ENCODE measurements around the gene ZNF527.
A peak's percentile ranks its signal among the peaks of the same experiment; 100 is the strongest.
"Not testable (repeated sequence)": the region's sequence is repeated elsewhere in the genome, so short reads cannot be mapped to it uniquely, and the experiment has no call there.

ZNF527 gene

GRCh38 chr19:37370880-37371661 is at the start of gene ZNF527:
TSS of gene ZNF527 (plus strand) at chr19:37371099. CDS start at chr19:37374199, 3,100 bp downstream.
- H3K36me3 Mint-ChIP-seq (ENCODE audit: low read depth): peaks cover 18% of the 10 kb centered on the region
- no peaks in the 10 kb centered on the region for H3K27me3 Mint-ChIP-seq
- H3K4me1 Mint-ChIP-seq (ENCODE audit: low read depth): peaks cover 18% of the 10 kb centered on the region
- H3K4me3 Mint-ChIP-seq: peak within 1 kb of the TSS; percentile 97
- peak within 1 kb of the TSS; percentile 98 for H3K27ac Mint-ChIP-seq
- H3K9me3 Mint-ChIP-seq: peaks cover 16% of the 10 kb centered on the region

- no peak overlapping the region for H3K27ac Mint-ChIP-seq
- no peaks in the 10 kb centered on the region for H3K9me3 Mint-ChIP-seq
- H3K36me3 Mint-ChIP-seq (ENCODE audit: low read depth): peaks cover 70% of the 10 kb centered on the region
- H3K27me3 Mint-ChIP-seq: no peaks in the 10 kb centered on the region
- H3K4me1 Mint-ChIP-seq (ENCODE audit: low read depth): peaks cover 10% of the 10 kb centered on the region
- H3K4me3 Mint-ChIP-seq: no peak overlapping the region
Observed at GRCh38 chr19:37329686-37330085, 41.2 kb upstream of the ZNF527 start.

- H3K9me3 Mint-ChIP-seq: peaks cover 8% of the 10 kb centered on the region
- no peak overlapping the region for H3K27ac Mint-ChIP-seq
- H3K36me3 Mint-ChIP-seq (ENCODE audit: low read depth): peaks cover 77% of the 10 kb centered on the region
- no peaks in the 10 kb centered on the region for H3K27me3 Mint-ChIP-seq
- H3K4me1 Mint-ChIP-seq (ENCODE audit: low read depth): peaks cover 24% of the 10 kb centered on the region
- H3K4me3 Mint-ChIP-seq: no peak overlapping the region
Observed at GRCh38 chr19:37332839-37333238, 38.1 kb upstream of the ZNF527 start.

- Mint-ChIP-seq H3K27me3 (no peaks in the 10 kb centered on the region), H3K4me1 (ENCODE audit: low read depth) (peaks cover 26% of the 10 kb centered on the region), H3K9me3 (peaks cover 8% of the 10 kb centered on the region), H3K36me3 (ENCODE audit: low read depth) (peaks cover 74% of the 10 kb centered on the region), H3K27ac (no peak overlapping the region), H3K4me3 (no peak overlapping the region)
Observed at GRCh38 chr19:37333457-37333856, 37.4 kb upstream of the ZNF527 start.

- Mint-ChIP-seq H3K4me1 (ENCODE audit: low read depth) (peaks cover 27% of the 10 kb centered on the region), H3K27ac (peak overlapping the region; percentile 80), H3K4me3 (peak overlapping the region; percentile 85), H3K36me3 (ENCODE audit: low read depth) (peaks cover 73% of the 10 kb centered on the region), H3K9me3 (peaks cover 8% of the 10 kb centered on the region), H3K27me3 (no peaks in the 10 kb centered on the region)
Observed at GRCh38 chr19:37334179-37335071, 36.5 kb upstream of the ZNF527 start.

GRCh38 chr19:37342753-37343152 is 28.1 kb upstream of the ZNF527 start:
- H3K27me3 Mint-ChIP-seq: no peaks in the 10 kb centered on the region
- peaks cover 4% of the 10 kb centered on the region for H3K4me1 Mint-ChIP-seq (ENCODE audit: low read depth)
- no peak overlapping the region for H3K27ac Mint-ChIP-seq
- H3K4me3 Mint-ChIP-seq: no peak overlapping the region
- H3K36me3 Mint-ChIP-seq (ENCODE audit: low read depth): peaks cover 81% of the 10 kb centered on the region
- peaks cover 9% of the 10 kb centered on the region for H3K9me3 Mint-ChIP-seq

GRCh38 chr19:37346091-37346490 is 24.8 kb upstream of the ZNF527 start:
- Mint-ChIP-seq H3K36me3 (ENCODE audit: low read depth) (peaks cover 82% of the 10 kb centered on the region), H3K27me3 (no peaks in the 10 kb centered on the region), H3K27ac (no peak overlapping the region), H3K4me3 (no peak overlapping the region), H3K9me3 (peaks cover 4% of the 10 kb centered on the region), H3K4me1 (ENCODE audit: low read depth) (no peaks in the 10 kb centered on the region)

GRCh38 chr19:37348060-37348459 is 22.8 kb upstream of the ZNF527 start:
- H3K4me1 Mint-ChIP-seq (ENCODE audit: low read depth): no peaks in the 10 kb centered on the region
- H3K9me3 Mint-ChIP-seq: peaks cover 1% of the 10 kb centered on the region
- H3K36me3 Mint-ChIP-seq (ENCODE audit: low read depth): peaks cover 87% of the 10 kb centered on the region
- no peak overlapping the region for H3K27ac Mint-ChIP-seq
- H3K27me3 Mint-ChIP-seq: no peaks in the 10 kb centered on the region
- no peak overlapping the region for H3K4me3 Mint-ChIP-seq

- H3K36me3 Mint-ChIP-seq (ENCODE audit: low read depth): peaks cover 91% of the 10 kb centered on the region
Observed at GRCh38 chr19:37353968-37354367, 16.9 kb upstream of the ZNF527 start.

GRCh38 chr19:37355901-37356300 is 15.0 kb upstream of the ZNF527 start:
- peaks cover 37% of the 10 kb centered on the region for H3K9me3 Mint-ChIP-seq
- no peaks in the 10 kb centered on the region for H3K4me1 Mint-ChIP-seq (ENCODE audit: low read depth)
- H3K4me3 Mint-ChIP-seq: no peak overlapping the region
- no peak overlapping the region for H3K27ac Mint-ChIP-seq
- H3K27me3 Mint-ChIP-seq: no peaks in the 10 kb centered on the region
- peaks cover 96% of the 10 kb centered on the region for H3K36me3 Mint-ChIP-seq (ENCODE audit: low read depth)

More at GRCh38 chr19:37353968-37354367, 16.9 kb upstream of the ZNF527 start:
- no peak overlapping the region for H3K27ac Mint-ChIP-seq
- peaks cover 26% of the 10 kb centered on the region for H3K9me3 Mint-ChIP-seq
- H3K27me3 Mint-ChIP-seq: no peaks in the 10 kb centered on the region
- no peaks in the 10 kb centered on the region for H3K4me1 Mint-ChIP-seq (ENCODE audit: low read depth)
- no peak overlapping the region for H3K4me3 Mint-ChIP-seq

GRCh38 chr19:37361994-37362393 is 8.9 kb upstream of the ZNF527 start:
- peaks cover 62% of the 10 kb centered on the region for H3K9me3 Mint-ChIP-seq
- no peak overlapping the region for H3K27ac Mint-ChIP-seq

GRCh38 chr19:37362733-37363132 is 8.2 kb upstream of the ZNF527 start:
- no peaks in the 10 kb centered on the region for H3K4me1 Mint-ChIP-seq (ENCODE audit: low read depth)
- H3K36me3 Mint-ChIP-seq (ENCODE audit: low read depth): peaks cover 67% of the 10 kb centered on the region
- H3K9me3 Mint-ChIP-seq: peaks cover 59% of the 10 kb centered on the region
- H3K27me3 Mint-ChIP-seq: no peaks in the 10 kb centered on the region
- H3K4me3 Mint-ChIP-seq: no peak overlapping the region
- H3K27ac Mint-ChIP-seq: no peak overlapping the region

More at GRCh38 chr19:37361994-37362393, 8.9 kb upstream of the ZNF527 start:
- H3K4me3 Mint-ChIP-seq: no peak overlapping the region
- H3K4me1 Mint-ChIP-seq (ENCODE audit: low read depth): no peaks in the 10 kb centered on the region
- H3K27me3 Mint-ChIP-seq: no peaks in the 10 kb centered on the region
- H3K36me3 Mint-ChIP-seq (ENCODE audit: low read depth): peaks cover 74% of the 10 kb centered on the region

GRCh38 chr19:37370386-37370879 is 466 bp upstream of the ZNF527 start:
- Mint-ChIP-seq H3K36me3 (ENCODE audit: low read depth) (peaks cover 18% of the 10 kb centered on the region), H3K9me3 (peaks cover 22% of the 10 kb centered on the region), H3K27ac (peak overlapping the region; percentile 98), H3K4me3 (peak overlapping the region; percentile 97), H3K4me1 (ENCODE audit: low read depth) (peaks cover 18% of the 10 kb centered on the region)
- H3K27me3 Mint-ChIP-seq: not testable (repeated sequence)

- Mint-ChIP-seq H3K27me3 (no peaks in the 10 kb centered on the region), H3K9me3 (peaks cover 54% of the 10 kb centered on the region), H3K4me1 (ENCODE audit: low read depth) (no peaks in the 10 kb centered on the region), H3K4me3 (no peak overlapping the region), H3K36me3 (ENCODE audit: low read depth) (peaks cover 69% of the 10 kb centered on the region), H3K27ac (no peak overlapping the region)
Observed at GRCh38 chr19:37389234-37389633, 18.3 kb downstream of the ZNF527 start.

- not testable (repeated sequence) for H3K4me1 Mint-ChIP-seq (ENCODE audit: low read depth); H3K4me3 Mint-ChIP-seq; H3K27ac Mint-ChIP-seq; H3K27me3 Mint-ChIP-seq
- Mint-ChIP-seq H3K9me3 (peaks cover 52% of the 10 kb centered on the region), H3K36me3 (ENCODE audit: low read depth) (peaks cover 57% of the 10 kb centered on the region)
Observed at GRCh38 chr19:37391399-37391798, 20.5 kb downstream of the ZNF527 start.

Data from stimulated activated naive CD8-positive, alpha-beta T cell treated with anti-CD3 and anti-CD28 coated beads, Interleukin-15, Interleukin-2, amounts not matched to agents 100 ng/mL and 50 ng/mL, for 24 hours (primary cell).